SK-N-SH (cell line): ENCODE measurements around the gene C11orf58. TPM values are rescaled to one million over a fixed set of nuclear protein-coding genes. Genes with fewer than 3 reads are reported as not detected.

Experiments used
- CTCF ChIA-PET: fragments of 300-600, 350-600 bp; formaldehyde crosslinking; extraction: SDS; loops from one replicate; lab custom pipeline; 2021; lab: Yijun Ruan, JAX
- POLR2A ChIA-PET: fragments of 350-600 bp; sonication (Branson Sonifier 250); formaldehyde crosslinking; extraction: SDS; loops from one replicate; lab custom pipeline; 2020; ENCODE audit warnings: antibody characterized with exemption, inconsistent platforms; lab: Yijun Ruan, JAX
- DNase-seq: peaks from one replicate; pipeline ENCODE4 v3.0.0; 2012
- H2AFZ ChIP-seq: fragments of 200-600 bp; sonication (generic); 2 replicates; pipeline ENCODE4 v1.8.1; 2016; ENCODE audit warnings: antibody characterized with exemption, mild to moderate bottlenecking, low read depth
- H3F3A ChIP-seq: fragments of 200-600 bp; sonication (generic); replicated peaks from 2 replicates; pipeline ENCODE3; 2016; ENCODE audit warnings: antibody characterized with exemption, mild to moderate bottlenecking; ENCODE audit not compliant: insufficient read depth
- H3K27ac ChIP-seq, 2 experiments: fragments of 200-500 bp in 1 of 2; fragments of 200-600 bp in 1 of 2; sonication (Bioruptor generic) in 1 of 2; sonication (generic), shearing (Covaris generic) in 1 of 2; 2 replicates each; pipeline versions ENCODE4 v1.5.1 to v1.6.1; 2014 to 2016; ENCODE audit warnings: low read depth in 2 of 2, inconsistent platforms in 1 of 2, low read length in 1 of 2, mild to moderate bottlenecking in 1 of 2, mixed read lengths in 1 of 2
- H3K27me3 ChIP-seq: fragments of 200-600 bp; sonication (generic), shearing (Covaris generic); 2 replicates; pipeline ENCODE4 v1.6.1; 2016; ENCODE audit warnings: mixed run types; ENCODE audit not compliant: insufficient read depth
- H3K36me3 ChIP-seq, 2 experiments: fragments of 200-500 bp in 1 of 2; fragments of 200-600 bp in 1 of 2; sonication (Bioruptor generic) in 1 of 2; sonication (generic) in 1 of 2; replicated peaks in 1 of 2; 2 replicates each; pipeline versions ENCODE3 to v1.5.1; 2014 to 2016; ENCODE audit warnings: low read length in 1 of 2, mild to moderate bottlenecking in 1 of 2; ENCODE audit not compliant: insufficient read depth in 2 of 2, control insufficient read depth in 1 of 2
- H3K4me1 ChIP-seq, 2 experiments: fragments of 200-500 bp in 1 of 2; fragments of 200-600 bp in 1 of 2; sonication (Bioruptor generic) in 1 of 2; sonication (generic), shearing (Covaris generic) in 1 of 2; 2 replicates each; pipeline versions ENCODE4 v1.5.1 to v1.6.1; 2014 to 2016; ENCODE audit warnings: low read depth in 1 of 2, low read length in 1 of 2, mixed run types in 1 of 2; ENCODE audit not compliant: insufficient read depth in 2 of 2, control insufficient read depth in 1 of 2
- H3K4me2 ChIP-seq: fragments of 200-600 bp; sonication (generic), shearing (Covaris generic); 2 replicates; pipeline ENCODE4 v1.6.1; 2017; ENCODE audit warnings: mixed run types
- H3K4me3 ChIP-seq, 2 experiments: fragments of 200-500 bp in 1 of 2; fragments of 200-600 bp in 1 of 2; sonication (Bioruptor generic) in 1 of 2; sonication (generic), shearing (Covaris generic) in 1 of 2; 2 replicates each; pipeline versions ENCODE4 v1.5.1 to v1.8.1; 2014 to 2016; ENCODE audit warnings: low read depth in 2 of 2, inconsistent platforms in 1 of 2, low read length in 1 of 2, mild to moderate bottlenecking in 1 of 2, mixed read lengths in 1 of 2, moderate library complexity in 1 of 2
- H3K79me2 ChIP-seq: fragments of 200-600 bp; sonication (generic); 2 replicates; pipeline ENCODE4 v1.8.1; 2017; ENCODE audit warnings: mild to moderate bottlenecking; ENCODE audit not compliant: insufficient read depth
- H3K9ac ChIP-seq: fragments of 200-600 bp; sonication (generic); 2 replicates; pipeline ENCODE4 v1.6.1; 2017; ENCODE audit warnings: mixed run types
- H3K9me2 ChIP-seq: fragments of 200-600 bp; sonication (generic); 2 replicates; pipeline ENCODE4 v1.6.1; 2017; ENCODE audit warnings: mixed run types
- H3K9me3 ChIP-seq: fragments of 200-600 bp; sonication (generic); 2 replicates; pipeline ENCODE4 v1.6.1; 2017; ENCODE audit warnings: mixed run types, mild to moderate bottlenecking, moderate library complexity
- H4K20me1 ChIP-seq: fragments of 200-600 bp; sonication (generic); 2 replicates; pipeline ENCODE4 v1.6.1; 2017; ENCODE audit warnings: mild to moderate bottlenecking, mixed run types; ENCODE audit not compliant: insufficient read depth
- EP300 ChIP-seq, 2 experiments: IDR thresholded peaks; 2 replicates each; pipeline versions ENCODE4 v1.4.0 to v1.6.1; 2012; ENCODE audit warnings: borderline replicate concordance in 1 of 2, low read depth in 1 of 2, low read length in 1 of 2
- FOSL2 ChIP-seq: IDR thresholded peaks from 2 replicates; pipeline ENCODE4 v1.4.0; 2012; ENCODE audit warnings: low read depth, mild to moderate bottlenecking, moderate library complexity, borderline replicate concordance
- MAX ChIP-seq: IDR thresholded peaks from 2 replicates; pipeline ENCODE4 v1.4.0; 2012; ENCODE audit warnings: low read depth
- MXI1 ChIP-seq: IDR thresholded peaks from 2 replicates; pipeline ENCODE4 v1.6.1; 2012; ENCODE audit warnings: mild to moderate bottlenecking, low read depth, low read length, improper control_type of control experiment
- PBX3 ChIP-seq: IDR thresholded peaks from 2 replicates; pipeline ENCODE4; 2012
- RFX5 ChIP-seq: IDR thresholded peaks from 2 replicates; pipeline ENCODE4 v1.6.1; 2012; ENCODE audit warnings: mild to moderate bottlenecking, improper control_type of control experiment, low read length
- TEAD4 ChIP-seq: IDR thresholded peaks from 2 replicates; pipeline ENCODE4 v1.4.0; 2012; ENCODE audit warnings: mild to moderate bottlenecking, borderline replicate concordance; ENCODE audit not compliant: insufficient read depth
- WGBS: methylation state at CpG from one replicate; pipeline ENCODE4 v1.1.6; 2017; ENCODE audit warnings: low lambda C conversion rate; 5-methylcytosine and 5-hydroxymethylcytosine counted together
- polyA plus RNA-seq, 3 experiments: library from polyadenylated mRNA; depleted of rRNA; stranded (reverse); fragments of >200 nt; gene quantifications; 2 replicates each; pipeline ENCODE4 v1.2.3, GENCODE V29; 2012

Gene C11orf58
- polyA plus RNA-seq, 1 of the 3 experiments (the other 2 are of a cell fraction): 150 TPM

- Histone ChIP-seq H3K27me3 (no peaks in the 10 kb centered on the region), H3K27ac (no peak overlapping the region), H3F3A (no peaks in the 10 kb centered on the region), H3K9me2 (no peaks in the 10 kb centered on the region), H2AFZ (no peak overlapping the region), H3K9me3 (no peaks in the 10 kb centered on the region), H3K4me2 (no peak overlapping the region), H3K79me2 (no peaks in the 10 kb centered on the region), H3K4me1 (peaks cover 0 to 20% of the 10 kb centered on the region in 2 experiments; a peak in 1 of 4 replicates), H3K9ac (no peak overlapping the region), H4K20me1 (no peaks in the 10 kb centered on the region), H3K4me3 (no peak overlapping the region), H3K36me3 (no peaks in the 10 kb centered on the region)
- 0 out of 4 replicates have a peak, but pooled peaks of 1 of the 2 experiments have one; percentile 13 for TF ChIP-seq EP300 (IDR thresholded peaks at IDR 0.05; ENCODE audit: borderline replicate concordance in 1 of 2, low read depth in 1 of 2, low read length in 1 of 2)
- no peak for TF ChIP-seq FOSL2
- DNase-seq: no peak
- WGBS: 48% methylated on average over 7 of the region's 7 CpGs
- POLR2A ChIA-PET: no interaction called here
- CTCF ChIA-PET: interaction anchor here (0.7 to 8.8 kb wide), 4 partner anchors 15 to 19 kb away, joined by 3 to 80 read pairs (median 4); no protein-coding TSS in a partner anchor
Observed at GRCh38 chr11:16804104-16804947, 65.9 kb downstream of the C11orf58 start.

DNA sequence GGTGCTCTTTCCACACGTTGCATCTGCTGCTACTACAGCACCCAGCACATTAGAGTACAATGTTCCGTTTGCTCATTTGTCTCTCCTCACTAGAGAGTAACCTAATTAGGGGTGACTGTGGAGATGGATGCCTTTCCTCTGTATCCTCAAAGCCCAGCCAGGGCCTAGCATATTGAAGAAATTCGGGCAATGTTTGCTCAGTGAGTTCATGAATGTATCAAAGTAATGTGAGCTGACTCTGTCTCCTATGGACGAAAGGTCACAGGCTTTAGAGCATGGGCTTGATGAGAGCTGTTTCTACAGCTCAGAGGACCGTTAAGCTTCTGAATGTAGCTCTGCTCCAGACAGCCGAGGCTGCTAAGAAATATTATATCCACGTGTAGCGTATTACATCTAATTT is 67.5 kb downstream of the C11orf58 start:
- Histone ChIP-seq H3K79me2 (no peaks in the 10 kb centered on the region), H3K4me2 (no peak overlapping the region), H3K27me3 (no peaks in the 10 kb centered on the region), H3K4me3 (no peak overlapping the region), H3K4me1 (peaks cover 8 to 19% of the 10 kb centered on the region in 2 experiments; a peak in 1 of 4 replicates), H3K27ac (no peak overlapping the region), H3F3A (no peaks in the 10 kb centered on the region), H3K9ac (no peak overlapping the region), H3K9me2 (no peaks in the 10 kb centered on the region), H2AFZ (no peak overlapping the region), H4K20me1 (no peaks in the 10 kb centered on the region), H3K36me3 (no peaks in the 10 kb centered on the region), H3K9me3 (no peaks in the 10 kb centered on the region)
- peak; percentile 36 for DNase-seq
- ChIA-PET POLR2A (no interaction called here), CTCF (interaction anchor here (1.3 to 8.8 kb wide), 4 partner anchors 15 to 21 kb away, joined by 3 to 80 read pairs (median 6); no protein-coding TSS in a partner anchor)
- WGBS: 54% methylated on average over 8 of the region's 8 CpGs
- no peak for TF ChIP-seq MXI1
- peak; percentile 27; the same call in 1 of the 2 replicates for TF ChIP-seq PBX3

DNA sequence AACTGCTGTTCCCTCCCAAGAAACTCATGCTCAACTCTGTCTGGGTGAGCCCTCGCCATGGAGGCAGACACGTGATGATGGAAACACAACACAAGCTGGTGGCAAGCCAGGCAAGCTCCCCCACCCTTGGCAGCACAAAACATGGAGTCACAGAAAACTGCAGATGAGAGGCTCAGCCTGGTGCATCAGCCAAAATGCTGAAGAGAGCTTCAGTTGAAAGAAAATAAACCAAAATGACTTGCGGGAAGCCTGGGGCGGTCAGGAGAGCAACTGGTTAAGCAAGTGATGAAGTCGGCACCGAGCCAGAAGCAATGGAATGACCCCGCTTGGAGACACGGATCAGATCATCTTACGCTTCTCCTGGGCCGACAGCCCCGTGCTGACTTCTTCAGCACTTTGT is 68.3 kb downstream of the C11orf58 start:
- ChIA-PET CTCF (interaction anchor here (1.3 to 8.8 kb wide), 3 partner anchors 14 to 22 kb away, joined by 3 to 80 read pairs (median 9); no protein-coding TSS in a partner anchor), POLR2A (no interaction called here)
- Histone ChIP-seq H2AFZ (no peak overlapping the region), H3K4me1 (peaks cover 8 to 19% of the 10 kb centered on the region in 2 experiments; a peak in 1 of 4 replicates), H3K9ac (no peak overlapping the region), H3F3A (no peaks in the 10 kb centered on the region), H3K27me3 (no peaks in the 10 kb centered on the region), H3K79me2 (no peaks in the 10 kb centered on the region), H3K9me3 (no peaks in the 10 kb centered on the region), H3K9me2 (no peaks in the 10 kb centered on the region), H3K27ac (no peak overlapping the region), H4K20me1 (no peaks in the 10 kb centered on the region), H3K4me2 (no peak overlapping the region), H3K36me3 (no peaks in the 10 kb centered on the region), H3K4me3 (no peak overlapping the region)
- WGBS: 87% methylated on average over 11 of the region's 11 CpGs
- TF ChIP-seq RFX5: no peak
- TF ChIP-seq MAX: no peak
- no peak for TF ChIP-seq TEAD4
- DNase-seq: no peak
